Measurements from ENCODE around the gene MPL. TPM values are rescaled to one million over a fixed set of nuclear protein-coding genes. Genes with fewer than 3 reads are reported as not detected.

The MPL gene
- total and polyA plus RNA-seq, 2 of the 13 experiments (the other 11 are each of a cell fraction or from before 2014, with no cell fraction given), result not detected

- TF ChIP-seq ZUFSP (CRISPR knock-in tag; IDR thresholded peaks at IDR 0.05; ENCODE audit: borderline replicate concordance), result no peak
- no peak for TF ChIP-seq SOX13 (IDR thresholded peaks at IDR 0.05)
- TF ChIP-seq SOX13 (CRISPR knock-in tag; conservative IDR thresholded peaks at IDR 0.05 in 1 of 2, IDR thresholded peaks at IDR 0.05 in 1 of 2), result peak in 1 of 2 experiments; percentile 17; a peak in 1 of 4 replicates
- TF ChIP-seq ZNF616 (CRISPR knock-in tag; IDR thresholded peaks at IDR 0.05; ENCODE audit: low read depth), result peak; percentile 90
- peak; percentile 79 for TF ChIP-seq YEATS2 (CRISPR knock-in tag; IDR thresholded peaks at IDR 0.05; ENCODE audit: borderline replicate concordance)
- no peak for TF ChIP-seq ZNF878 (CRISPR knock-in tag; IDR thresholded peaks at IDR 0.05)
- TF ChIP-seq ZNF331 (CRISPR knock-in tag; IDR thresholded peaks at IDR 0.05), result peak; percentile 67
- TF ChIP-seq BCL6 (CRISPR knock-in tag; IDR thresholded peaks at IDR 0.05), result 0 out of 2 replicates have a peak, but pooled peaks have one; percentile 9
- peak; percentile 54; the same call in 1 of the 2 replicates for TF ChIP-seq GATAD1 (CRISPR knock-in tag; IDR thresholded peaks at IDR 0.05)
- peak; percentile 76; the same call in 1 of the 2 replicates for TF ChIP-seq TBX2 (CRISPR knock-in tag; IDR thresholded peaks at IDR 0.05; ENCODE audit: borderline replicate concordance)
- peak; percentile 93 for TF ChIP-seq RNF2 (conservative IDR thresholded peaks at IDR 0.05; ENCODE audit: low read depth)
- peak; percentile 85; the same call in 1 of the 2 replicates for TF ChIP-seq DR1 (CRISPR knock-in tag; IDR thresholded peaks at IDR 0.05)
- TF ChIP-seq HIVEP1 (CRISPR knock-in tag; IDR thresholded peaks at IDR 0.05), result peak; percentile 91
- TF ChIP-seq BCL3 (CRISPR knock-in tag; IDR thresholded peaks at IDR 0.05), result peak; percentile 96
- TF ChIP-seq GFI1 (CRISPR knock-in tag; IDR thresholded peaks at IDR 0.05; ENCODE audit: borderline replicate concordance), result peak; percentile 64; the same call in 1 of the 2 replicates
- TF ChIP-seq FOXK1 (CRISPR knock-in tag; IDR thresholded peaks at IDR 0.05; ENCODE audit: borderline replicate concordance, low read depth), result peak; percentile 32; the same call in 1 of the 2 replicates
- TF ChIP-seq ELF1 (CRISPR knock-in tag; IDR thresholded peaks at IDR 0.05), result peak; percentile 62
- no peak for TF ChIP-seq GZF1 (CRISPR knock-in tag; IDR thresholded peaks at IDR 0.05)
- TF ChIP-seq NFRKB (IDR thresholded peaks at IDR 0.05), result no peak
- TF ChIP-seq NFYC (CRISPR knock-in tag; IDR thresholded peaks at IDR 0.05), result peak; percentile 56; the same call in 1 of the 2 replicates
- 0 out of 2 replicates have a peak, but pooled peaks have one; percentile 80 for TF ChIP-seq PRDM4 (CRISPR knock-in tag; IDR thresholded peaks at IDR 0.05; ENCODE audit: borderline replicate concordance)
- 0 out of 2 replicates have a peak, but pooled peaks have one; percentile 78 for TF ChIP-seq EED (CRISPR knock-in tag; IDR thresholded peaks at IDR 0.05)
- TF ChIP-seq STAT5B (CRISPR knock-in tag; IDR thresholded peaks at IDR 0.05), result no peak
- no peak; the same call in 1 of the 2 replicates for TF ChIP-seq ZFP41 (CRISPR knock-in tag; IDR thresholded peaks at IDR 0.05; ENCODE audit: borderline replicate concordance)
- TF ChIP-seq PPARG (CRISPR knock-in tag; conservative IDR thresholded peaks at IDR 0.05), result peak; percentile 43; the same call in 1 of the 2 replicates
- no peak for TF ChIP-seq CREM (IDR thresholded peaks at IDR 0.05)
- no peak for TF ChIP-seq CREM (CRISPR knock-in tag; IDR thresholded peaks at IDR 0.05)
Observed at GRCh38 chr1:43367904-43368645, 30.5 kb downstream of the MPL start, which contains the start of gene ELOVL1 (continued).

All from HepG2 (cell line).